HG02981 (cell line): ENCODE measurements around the gene RGP1.

ENCODE experiments used
- ATAC-seq: cut with Tn5 transposase; IDR thresholded peaks from one replicate; pipeline ENCODE4 v1.9.1; 2021; ENCODE audit warnings: mild to moderate bottlenecking, moderate library complexity; ENCODE audit not compliant: unreplicated experiment

Gene RGP1

DNA sequence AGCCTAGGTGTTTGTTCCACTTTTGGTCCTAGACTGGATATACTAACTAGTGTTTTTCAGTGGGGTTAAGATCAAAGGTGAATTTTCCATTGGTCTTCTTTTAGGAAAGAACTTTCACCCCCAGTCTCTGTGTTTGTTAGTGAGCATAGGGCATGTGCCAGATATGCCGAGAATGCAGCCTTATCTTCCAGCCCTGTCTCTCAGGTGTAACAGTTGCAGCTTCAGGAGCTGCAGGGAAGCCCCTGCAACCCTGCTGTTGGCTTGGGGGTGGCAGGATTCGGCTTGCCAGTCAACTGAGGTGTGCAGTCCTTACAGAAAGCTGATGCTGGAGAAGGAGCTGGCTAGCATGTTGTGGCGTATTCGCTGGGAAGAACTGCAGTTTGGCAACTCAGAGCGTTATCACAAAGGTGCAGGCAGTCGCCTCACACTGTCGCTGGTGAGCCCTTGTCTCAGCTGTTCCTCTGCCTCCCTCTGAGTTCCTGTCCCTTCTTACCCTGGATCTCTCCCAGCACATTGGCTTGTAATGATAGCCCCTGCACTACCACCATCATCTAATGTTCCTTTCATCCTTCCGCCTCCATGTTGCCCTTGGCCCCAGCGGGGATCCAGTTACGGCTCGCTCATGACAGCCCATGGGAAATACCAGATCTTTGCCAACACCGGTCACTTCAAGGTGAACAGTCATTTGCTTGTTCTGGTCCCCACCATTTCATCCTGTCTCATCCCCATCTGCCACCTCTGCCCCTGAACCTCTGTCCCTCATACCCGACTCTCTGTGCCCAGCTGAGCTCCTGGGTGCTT lies 52.4 kb downstream of the RGP1 start:
- ATAC-seq: no peak

DNA sequence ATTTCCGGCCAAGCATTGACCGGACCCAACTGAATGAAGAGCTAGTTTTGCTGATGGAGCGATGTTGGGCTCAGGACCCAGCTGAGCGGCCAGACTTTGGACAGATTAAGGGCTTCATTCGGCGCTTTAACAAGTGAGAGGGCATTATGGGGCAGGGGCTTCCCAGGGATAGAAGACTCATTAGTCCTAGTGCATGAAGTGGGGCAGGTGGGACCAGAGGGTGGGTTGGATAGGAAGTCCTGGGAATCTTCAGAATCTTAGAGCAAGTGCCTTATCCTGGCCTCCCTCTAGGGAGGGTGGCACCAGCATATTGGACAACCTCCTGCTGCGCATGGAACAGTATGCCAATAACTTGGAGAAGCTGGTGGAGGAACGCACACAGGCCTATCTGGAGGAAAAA lies 57.0 kb downstream of the RGP1 start:
- ATAC-seq: no peak
